ENCODE measurements around the gene EVX2.

The EVX2 gene

DNA sequence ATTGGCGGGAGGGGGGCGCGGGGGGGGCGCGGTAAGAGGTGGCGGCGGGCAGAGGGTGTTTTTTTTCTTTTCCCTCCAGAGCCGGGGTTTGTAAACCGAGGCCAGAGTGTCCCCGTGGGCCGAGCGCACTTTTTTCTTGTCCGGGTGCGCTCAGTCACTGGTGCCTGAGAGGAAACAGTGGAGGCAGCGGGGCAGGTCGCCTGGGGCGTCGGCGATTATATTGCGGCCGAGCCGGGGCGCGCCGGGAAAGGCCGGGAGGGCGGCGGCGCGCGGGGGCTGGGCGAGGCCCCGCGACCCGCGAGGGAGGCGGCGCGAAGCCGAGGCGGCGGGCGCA, 46.0 kb upstream of the EVX2 start:
- no peak for TF ChIP-seq CTCF (IDR thresholded peaks at IDR 0.05; ENCODE audit: extremely low read depth, insufficient read depth, missing control alignments)
- in situ Hi-C loops (cut with MboI; ENCODE audit: low pct_unique_long_range_greater_than_20kb, low sequenced_read_pairs, unreplicated experiment), result loop anchor here (10.0 kb wide), 1 partner anchor 1025 kb away; no protein-coding TSS in a partner anchor
- no peak for DNase-seq (ENCODE audit: low spot score)

DNA sequence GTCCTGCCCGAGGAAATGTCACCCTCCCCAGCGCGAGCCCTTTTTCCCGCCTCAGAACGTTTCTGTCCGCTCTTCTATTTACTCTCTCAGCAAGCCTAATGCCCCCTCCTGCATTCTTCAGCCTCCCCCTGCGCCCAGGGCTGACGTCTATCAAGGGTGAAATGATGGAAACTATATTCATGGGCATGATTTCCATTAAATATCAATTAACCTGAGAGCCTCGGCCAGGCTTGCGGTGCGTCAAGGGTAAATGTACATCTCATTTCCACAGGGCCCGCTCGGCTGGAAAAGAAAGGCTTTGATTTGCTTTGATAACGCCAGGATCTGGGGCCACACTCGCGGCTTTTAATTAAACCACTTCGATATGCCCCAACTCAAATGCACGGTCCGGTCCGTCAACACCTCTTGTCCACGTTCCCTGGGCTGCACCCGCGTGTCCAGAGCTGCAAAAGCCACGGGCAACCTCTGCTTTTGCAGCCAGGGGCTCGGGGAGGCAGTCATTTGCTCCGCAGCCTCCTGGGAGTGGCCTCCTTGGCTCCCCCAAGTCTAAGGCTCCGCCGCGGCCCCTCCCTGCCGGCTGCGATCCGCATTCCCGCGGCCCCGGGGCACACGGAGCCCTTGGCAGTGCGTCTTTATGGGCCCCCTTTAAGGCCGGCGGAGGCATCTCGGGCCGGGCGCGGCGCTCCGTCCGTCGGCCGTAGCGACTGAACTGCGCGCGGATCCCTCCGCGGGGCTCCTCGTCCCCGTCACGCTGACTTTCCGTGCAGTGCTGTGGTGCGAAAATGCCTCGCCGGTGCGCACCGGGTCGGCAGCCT, 45.4 kb upstream of the EVX2 start, which contains the start of gene HOXD8:
Gene HOXD8, plus strand, starts transcription at position 724 of the 815 bp plus-strand sequence. CDS start 662 bp downstream, outside the sequence.
- no peak for TF ChIP-seq CTCF (IDR thresholded peaks at IDR 0.05; ENCODE audit: extremely low read depth, insufficient read depth, missing control alignments)
- in situ Hi-C loops (cut with MboI; ENCODE audit: low pct_unique_long_range_greater_than_20kb, low sequenced_read_pairs, unreplicated experiment), result loop anchor here (10.0 kb wide), 1 partner anchor 1026 kb away; no protein-coding TSS in a partner anchor
- no peak for DNase-seq (ENCODE audit: low spot score)

GRCh38 chr2:176128172-176128981, 44.6 kb upstream of the EVX2 start:
- TF ChIP-seq CTCF (IDR thresholded peaks at IDR 0.05; ENCODE audit: extremely low read depth, insufficient read depth, missing control alignments), result no peak
- in situ Hi-C loops (cut with MboI; ENCODE audit: low pct_unique_long_range_greater_than_20kb, low sequenced_read_pairs, unreplicated experiment), result loop anchor here (10.0 kb wide), 1 partner anchor 1026 kb away; no protein-coding TSS in a partner anchor
- no peak for DNase-seq (ENCODE audit: low spot score)

DNA sequence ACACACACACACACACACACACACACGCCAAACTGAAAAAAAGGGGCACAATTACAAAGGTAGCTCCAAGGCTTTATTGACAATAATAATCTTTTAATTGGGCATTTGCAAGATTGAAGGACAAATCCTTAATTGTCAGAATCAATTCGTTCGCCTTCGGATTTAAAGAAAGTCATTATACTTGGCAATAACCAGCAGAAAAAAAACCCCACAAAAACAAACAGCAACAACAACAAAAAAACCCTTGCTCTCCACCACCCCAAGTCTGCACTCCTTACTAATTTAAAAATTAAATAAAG, 44.0 kb upstream of the EVX2 start:
- DNase-seq (ENCODE audit: low spot score), result no peak
- in situ Hi-C loops (cut with MboI; ENCODE audit: low pct_unique_long_range_greater_than_20kb, low sequenced_read_pairs, unreplicated experiment), result loop anchor here (10.0 kb wide), 1 partner anchor 1027 kb away; no protein-coding TSS in a partner anchor
- TF ChIP-seq CTCF (IDR thresholded peaks at IDR 0.05; ENCODE audit: extremely low read depth, insufficient read depth, missing control alignments), result no peak

GRCh38 chr2:176126929-176127773, 43.4 kb upstream of the EVX2 start:
- peak; percentile 76 for DNase-seq (ENCODE audit: low spot score)
- in situ Hi-C loops (cut with MboI; ENCODE audit: low pct_unique_long_range_greater_than_20kb, low sequenced_read_pairs, unreplicated experiment), result loop anchor here (10.0 kb wide), 1 partner anchor 1028 kb away; no protein-coding TSS in a partner anchor

More at GRCh38 chr2:176126929-176127773, 43.4 kb upstream of the EVX2 start:
- peak; percentile 79 for TF ChIP-seq CTCF (IDR thresholded peaks at IDR 0.05; ENCODE audit: extremely low read depth, insufficient read depth, missing control alignments)

All from GM13977 (cell line).